GM12872 (cell line): ENCODE measurements around the gene SLC4A9.

Experiments
- TF ChIP-seq, protein P1 (sequence below): IDR thresholded peaks from 3 replicates; pipeline ENCODE4 v1.5.1; 2011; ENCODE audit warnings: low read depth, mild to moderate bottlenecking, low read length, moderate library complexity; ENCODE audit not compliant: insufficient read depth

The SLC4A9 gene

GRCh38 chr5:140364472-140364765, 4.4 kb downstream of the SLC4A9 start:
- TF ChIP-seq, protein P1, sequence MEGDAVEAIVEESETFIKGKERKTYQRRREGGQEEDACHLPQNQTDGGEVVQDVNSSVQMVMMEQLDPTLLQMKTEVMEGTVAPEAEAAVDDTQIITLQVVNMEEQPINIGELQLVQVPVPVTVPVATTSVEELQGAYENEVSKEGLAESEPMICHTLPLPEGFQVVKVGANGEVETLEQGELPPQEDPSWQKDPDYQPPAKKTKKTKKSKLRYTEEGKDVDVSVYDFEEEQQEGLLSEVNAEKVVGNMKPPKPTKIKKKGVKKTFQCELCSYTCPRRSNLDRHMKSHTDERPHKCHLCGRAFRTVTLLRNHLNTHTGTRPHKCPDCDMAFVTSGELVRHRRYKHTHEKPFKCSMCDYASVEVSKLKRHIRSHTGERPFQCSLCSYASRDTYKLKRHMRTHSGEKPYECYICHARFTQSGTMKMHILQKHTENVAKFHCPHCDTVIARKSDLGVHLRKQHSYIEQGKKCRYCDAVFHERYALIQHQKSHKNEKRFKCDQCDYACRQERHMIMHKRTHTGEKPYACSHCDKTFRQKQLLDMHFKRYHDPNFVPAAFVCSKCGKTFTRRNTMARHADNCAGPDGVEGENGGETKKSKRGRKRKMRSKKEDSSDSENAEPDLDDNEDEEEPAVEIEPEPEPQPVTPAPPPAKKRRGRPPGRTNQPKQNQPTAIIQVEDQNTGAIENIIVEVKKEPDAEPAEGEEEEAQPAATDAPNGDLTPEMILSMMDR: no peak

GRCh38 chr5:140365282-140365681, 5.3 kb downstream of the SLC4A9 start:
- TF ChIP-seq, protein P1: no peak

GRCh38 chr5:140365941-140366340, 5.9 kb downstream of the SLC4A9 start:
- TF ChIP-seq, protein P1: no peak

GRCh38 chr5:140366589-140367255, 6.7 kb downstream of the SLC4A9 start:
- TF ChIP-seq, protein P1: no peak

DNA sequence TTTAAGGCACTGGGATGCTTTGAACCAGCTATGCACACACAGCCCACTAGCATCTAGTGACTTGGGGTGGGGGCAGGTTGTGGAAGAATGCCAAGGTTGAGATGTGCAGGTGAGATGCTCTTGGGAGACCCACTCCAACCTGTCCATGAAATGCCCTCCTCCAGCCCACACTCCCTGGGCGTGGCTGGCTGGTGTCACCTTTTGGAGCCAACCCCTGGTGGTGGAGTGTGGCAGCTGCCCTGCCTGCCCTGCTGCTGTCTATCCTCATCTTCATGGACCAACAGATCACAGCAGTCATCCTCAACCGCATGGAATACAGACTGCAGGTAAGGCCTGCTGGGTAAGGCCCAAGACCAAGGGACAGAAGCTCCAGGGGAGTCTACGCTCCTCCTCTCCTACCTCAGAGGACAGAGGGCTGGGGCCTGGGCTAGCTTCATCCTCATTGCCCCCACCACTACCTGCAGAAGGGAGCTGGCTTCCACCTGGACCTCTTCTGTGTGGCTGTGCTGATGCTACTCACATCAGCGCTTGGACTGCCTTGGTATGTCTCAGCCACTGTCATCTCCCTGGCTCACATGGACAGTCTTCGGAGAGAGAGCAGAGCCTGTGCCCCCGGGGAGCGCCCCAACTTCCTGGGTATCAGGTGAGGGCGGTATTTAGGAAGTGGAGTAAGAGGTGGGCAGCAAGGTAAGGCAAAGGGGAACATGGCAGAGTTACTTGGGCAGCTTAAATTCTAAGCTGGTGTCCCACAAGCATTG, 7.4 kb downstream of the SLC4A9 start:
- TF ChIP-seq, protein P1: peak; percentile 31; the same call in 2 of the 3 replicates

GRCh38 chr5:140371356-140372151, 11.6 kb downstream of the SLC4A9 start:
- TF ChIP-seq, protein P1: no peak

DNA sequence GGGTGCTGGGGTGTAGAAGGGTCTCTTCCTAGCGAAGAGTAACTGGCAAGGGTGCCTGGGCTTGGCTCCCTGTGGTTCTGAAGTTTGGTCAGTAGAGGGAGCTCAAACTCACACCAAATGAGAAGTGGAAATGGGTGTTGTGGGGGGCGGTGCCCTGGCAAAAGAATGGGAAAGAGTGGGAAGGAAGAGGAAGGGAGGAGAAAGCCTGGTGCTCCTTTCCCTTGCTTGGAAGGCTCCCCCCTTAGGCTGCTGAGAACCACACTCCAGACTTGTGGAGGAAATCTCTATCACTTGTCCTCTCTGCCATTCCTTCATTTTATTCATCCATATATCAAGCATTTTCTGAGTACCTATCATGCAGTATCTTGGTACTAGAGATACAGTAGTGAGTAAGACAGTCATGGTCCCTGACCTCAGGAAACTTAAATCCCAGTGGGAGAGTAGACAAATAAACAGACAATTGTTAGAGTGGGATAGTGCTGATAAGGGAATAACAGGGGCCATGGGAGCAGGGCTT, 13.0 kb downstream of the SLC4A9 start:
- TF ChIP-seq, protein P1: peak; percentile 89
